ENCODE measurements around the gene GJA4.

- TF ChIP-seq CTCF (IDR thresholded peaks at IDR 0.05) (no peak), POLR2A (IDR thresholded peaks at IDR 0.05) (no peak), POLR2AphosphoS5 (IDR thresholded peaks at IDR 0.05) (no peak)
Observed at GRCh38 chr1:34761776-34762307, 31.0 kb upstream of the GJA4 start.
